Central memory CD4-positive, alpha-beta T cell (primary cell): Measurements from ENCODE around the gene TIGAR.

ENCODE experiments used
- DNase-seq: peaks from one replicate; pipeline ENCODE4 v3.0.0; 2022

Gene TIGAR

GRCh38 chr12:4380332-4380731 is 59.3 kb downstream of the TIGAR start:
- DNase-seq = no peak

DNA sequence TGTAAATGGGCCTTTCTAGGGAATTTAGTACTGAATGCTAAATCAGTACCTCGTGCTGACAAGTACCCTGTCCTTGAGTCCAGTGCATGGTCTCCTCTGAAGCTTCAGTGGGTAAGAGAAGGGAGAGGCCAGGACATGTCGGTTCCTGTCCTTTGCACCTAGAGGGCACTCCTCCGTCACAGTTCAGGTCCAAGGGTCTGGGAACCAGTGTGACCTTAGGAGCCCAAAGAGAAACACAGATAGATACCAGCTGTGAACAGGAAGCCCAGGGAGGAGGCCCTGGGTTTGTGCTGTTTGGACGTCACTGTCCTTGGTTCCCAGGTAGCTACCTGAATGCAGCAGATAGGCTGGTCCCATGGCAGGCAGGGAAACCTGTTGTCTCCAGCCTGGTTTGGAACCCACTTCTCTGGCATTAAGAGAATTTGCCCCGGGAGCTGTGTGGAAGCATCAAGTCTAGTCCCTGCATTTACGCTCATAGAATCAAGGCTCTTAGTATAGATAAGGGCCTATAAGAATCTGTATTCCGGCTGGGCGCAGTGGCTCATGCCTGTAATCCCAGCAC is 62.4 kb downstream of the TIGAR start:
- DNase-seq = no peak

DNA sequence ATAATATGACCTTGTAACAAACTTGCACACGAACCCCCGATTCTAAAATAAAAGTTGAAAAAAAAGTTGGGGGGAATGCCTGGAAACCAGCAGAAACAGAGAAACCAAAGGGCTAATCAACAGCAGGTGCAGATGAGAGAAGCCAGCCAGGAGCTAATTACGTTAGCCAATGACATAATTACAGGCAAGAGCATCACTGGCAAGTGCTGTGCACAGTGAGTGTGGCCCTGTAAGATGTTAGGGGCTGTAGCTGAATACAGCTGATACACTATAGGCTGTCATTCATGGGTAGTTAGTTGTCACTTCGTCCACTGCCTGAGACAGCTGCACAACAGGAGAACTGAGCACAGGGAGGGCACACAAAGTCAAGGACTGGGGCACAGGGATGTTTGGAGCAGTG is 65.8 kb downstream of the TIGAR start:
- DNase-seq = no peak

- no peak for DNase-seq
Measured at GRCh38 chr12:4387607-4388006, 66.6 kb downstream of the TIGAR start.

DNA sequence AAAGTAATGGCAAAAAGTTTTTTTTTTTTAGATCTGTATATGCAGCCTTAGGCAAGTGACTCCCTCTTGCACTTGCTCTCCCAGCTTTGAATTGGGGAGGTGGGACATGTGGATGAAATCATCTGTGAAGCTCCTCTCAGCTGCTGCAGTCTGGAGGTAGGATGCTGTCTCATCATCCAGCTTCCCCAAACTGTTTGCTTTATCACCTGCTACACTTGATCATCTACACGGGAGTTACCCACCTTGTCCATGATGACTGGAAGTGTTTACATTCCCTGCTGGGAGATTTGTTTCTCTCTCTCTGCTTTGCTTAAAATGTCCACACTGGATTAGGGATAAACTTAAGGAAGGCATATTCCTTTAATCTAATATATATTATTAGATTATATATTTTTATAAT is 67.0 kb downstream of the TIGAR start:
- DNase-seq = no peak

- no peak for DNase-seq
Measured at GRCh38 chr12:4388662-4389061, 67.6 kb downstream of the TIGAR start.

GRCh38 chr12:4392223-4392742 is 71.3 kb downstream of the TIGAR start:
- DNase-seq = no peak

GRCh38 chr12:4393211-4393610 is 72.2 kb downstream of the TIGAR start:
- DNase-seq = no peak

DNA sequence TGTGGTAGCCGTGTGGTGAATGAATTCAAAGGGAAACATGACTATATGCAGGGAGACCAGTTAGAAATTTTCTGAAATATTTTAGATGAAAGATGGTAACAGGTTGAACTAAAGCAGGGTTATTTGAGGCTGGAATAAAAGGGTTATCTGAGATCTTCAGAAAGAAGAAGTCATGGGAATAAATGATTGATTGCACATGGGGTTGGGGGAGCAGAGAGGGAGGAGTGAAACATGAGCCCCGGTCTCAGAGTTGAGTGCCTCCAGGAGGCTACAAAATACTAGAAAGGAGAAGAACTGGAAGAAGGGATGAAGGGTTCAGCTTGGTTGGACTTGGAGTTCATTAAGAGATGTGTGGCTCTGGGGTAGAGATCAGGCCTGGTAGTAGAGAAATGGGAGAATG is 74.8 kb downstream of the TIGAR start:
- no peak for DNase-seq

- no peak for DNase-seq
Measured at GRCh38 chr12:4401117-4401516, 80.1 kb downstream of the TIGAR start.

DNA sequence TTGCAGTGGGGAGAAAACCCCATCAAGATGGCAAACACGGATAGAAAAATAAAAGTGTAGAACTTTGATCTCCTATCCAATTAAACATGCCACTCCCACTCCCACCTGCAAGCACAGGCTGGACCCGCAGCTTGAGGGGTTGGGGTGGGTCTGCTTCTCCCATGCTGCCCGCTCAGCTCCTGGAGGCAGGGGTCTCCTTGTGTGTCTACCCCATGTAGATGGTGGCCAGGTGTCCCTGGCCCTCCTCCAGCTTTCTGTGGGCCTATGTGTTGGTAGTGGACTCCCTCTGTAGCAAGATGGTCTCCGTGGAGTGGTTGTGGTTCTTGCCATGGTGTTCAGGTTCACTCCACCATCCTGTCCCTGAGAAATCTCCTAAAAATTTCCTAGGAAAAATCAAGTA is 82.0 kb downstream of the TIGAR start:
- DNase-seq = no peak
